ENCODE measurements around the gene MYH16.

DNA sequence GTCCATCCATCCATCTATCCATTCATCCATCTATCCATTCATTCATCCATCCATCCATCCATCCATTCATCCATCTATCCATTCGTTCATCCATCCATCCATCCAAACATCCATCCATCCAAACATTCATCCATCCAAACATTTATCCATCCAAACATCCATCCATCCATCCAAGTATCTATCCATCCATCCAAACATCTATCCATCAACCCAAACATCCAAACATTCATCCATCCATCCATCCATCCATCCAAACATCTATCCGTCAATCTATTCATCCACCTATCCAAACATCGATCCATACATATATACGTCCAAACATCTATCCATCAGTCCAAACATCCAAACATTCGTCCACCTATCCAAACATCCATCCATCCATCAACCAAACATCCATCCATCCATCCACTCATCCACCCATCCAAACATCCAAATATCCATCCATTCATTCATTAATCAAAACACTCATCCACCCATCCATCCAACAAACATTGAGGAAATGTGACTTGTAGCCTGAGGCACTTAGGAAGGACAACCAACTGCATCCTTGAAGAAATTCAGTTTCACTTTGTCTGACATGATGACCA, 28.8 kb upstream of the MYH16 start:
- TF ChIP-seq CTCF (IDR thresholded peaks at IDR 0.05) = no peak
- no peak for TF ChIP-seq POLR2A (IDR thresholded peaks at IDR 0.05)
